Measurements from ENCODE around the gene UPK3B.
"Not testable (repeated sequence)": the region's sequence is repeated elsewhere in the genome, so short reads cannot be mapped to it uniquely, and the experiment has no call there.

UPK3B gene

DNA sequence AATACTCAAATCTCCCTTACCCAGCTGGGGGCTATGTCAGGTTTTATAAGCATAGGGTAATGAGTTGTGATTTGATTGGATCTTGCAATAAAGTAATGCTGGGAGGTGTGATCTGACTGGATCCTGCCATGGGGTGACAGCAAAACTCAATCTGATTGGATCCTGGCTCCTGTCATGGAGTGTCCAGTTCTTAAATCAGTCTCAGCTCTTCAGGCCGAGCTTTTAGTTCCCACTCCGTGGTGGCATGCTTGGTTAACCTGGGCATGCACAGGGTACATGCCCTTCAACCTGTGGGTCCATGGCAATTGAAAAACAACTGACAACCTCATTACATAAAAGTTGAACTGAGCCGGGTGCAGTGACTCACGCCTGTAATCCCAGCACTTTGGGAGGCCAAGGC is 15.8 kb downstream of the UPK3B start:
- H3K27ac Mint-ChIP-seq, ATAC-seq, H3K9me3 Mint-ChIP-seq, DNase-seq, H3K4me3 Mint-ChIP-seq, H3K4me1 Mint-ChIP-seq, H3K27me3 Mint-ChIP-seq: not testable (repeated sequence)

DNA sequence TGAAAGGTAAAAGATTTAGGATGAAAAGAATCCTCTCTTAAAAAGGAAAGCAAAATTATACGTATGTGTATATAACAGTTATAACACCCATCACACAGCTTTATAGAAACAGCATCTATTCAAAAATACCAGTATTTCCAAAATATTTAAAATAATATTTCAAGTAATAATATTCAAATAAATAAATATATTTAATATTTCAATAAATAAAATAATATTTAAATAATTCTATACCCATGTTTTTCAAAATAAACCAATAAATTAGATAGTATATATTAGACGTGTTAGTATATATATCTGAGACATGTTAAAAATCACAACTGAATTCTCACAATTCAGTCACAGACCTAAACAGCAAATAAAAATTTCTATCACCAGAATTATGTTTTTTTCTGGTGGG is 21.3 kb downstream of the UPK3B start:
- H3K4me1 Mint-ChIP-seq, DNase-seq, H3K4me3 Mint-ChIP-seq: not testable (repeated sequence)

DNA sequence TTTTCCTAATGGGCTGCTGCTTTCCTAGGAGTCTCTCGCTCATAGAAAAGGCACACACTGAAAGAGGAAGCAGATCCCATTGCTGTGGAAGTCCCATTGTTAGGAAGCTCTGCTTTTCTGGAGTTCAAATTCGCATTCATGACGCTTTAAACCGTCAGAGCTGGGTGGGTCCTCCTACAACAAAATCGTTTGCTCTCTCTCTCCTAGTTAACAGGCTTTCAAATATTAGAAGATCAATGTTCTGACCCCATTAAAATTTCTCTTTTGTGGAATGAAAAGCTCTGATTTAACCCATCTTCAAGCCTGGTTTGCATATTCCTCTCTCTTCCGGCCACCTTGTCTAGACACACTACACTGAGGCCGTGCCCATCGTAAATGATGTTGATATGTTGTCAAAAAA is 32.8 kb downstream of the UPK3B start, which contains the start of gene SPDYE16:
Gene SPDYE16 (minus strand): TSS at position 101 of the 400 bp plus-strand sequence. CDS start 1,838 bp downstream, outside the sequence.
- H3K4me1 Mint-ChIP-seq, H3K27ac Mint-ChIP-seq, H3K9me3 Mint-ChIP-seq, H3K4me3 Mint-ChIP-seq, DNase-seq, ATAC-seq, H3K27me3 Mint-ChIP-seq: not testable (repeated sequence)

More for the DNA sequence above, 21.3 kb downstream of the UPK3B start:
- not testable (repeated sequence) for H3K27me3 Mint-ChIP-seq, H3K27ac Mint-ChIP-seq, ATAC-seq, H3K9me3 Mint-ChIP-seq

DNA sequence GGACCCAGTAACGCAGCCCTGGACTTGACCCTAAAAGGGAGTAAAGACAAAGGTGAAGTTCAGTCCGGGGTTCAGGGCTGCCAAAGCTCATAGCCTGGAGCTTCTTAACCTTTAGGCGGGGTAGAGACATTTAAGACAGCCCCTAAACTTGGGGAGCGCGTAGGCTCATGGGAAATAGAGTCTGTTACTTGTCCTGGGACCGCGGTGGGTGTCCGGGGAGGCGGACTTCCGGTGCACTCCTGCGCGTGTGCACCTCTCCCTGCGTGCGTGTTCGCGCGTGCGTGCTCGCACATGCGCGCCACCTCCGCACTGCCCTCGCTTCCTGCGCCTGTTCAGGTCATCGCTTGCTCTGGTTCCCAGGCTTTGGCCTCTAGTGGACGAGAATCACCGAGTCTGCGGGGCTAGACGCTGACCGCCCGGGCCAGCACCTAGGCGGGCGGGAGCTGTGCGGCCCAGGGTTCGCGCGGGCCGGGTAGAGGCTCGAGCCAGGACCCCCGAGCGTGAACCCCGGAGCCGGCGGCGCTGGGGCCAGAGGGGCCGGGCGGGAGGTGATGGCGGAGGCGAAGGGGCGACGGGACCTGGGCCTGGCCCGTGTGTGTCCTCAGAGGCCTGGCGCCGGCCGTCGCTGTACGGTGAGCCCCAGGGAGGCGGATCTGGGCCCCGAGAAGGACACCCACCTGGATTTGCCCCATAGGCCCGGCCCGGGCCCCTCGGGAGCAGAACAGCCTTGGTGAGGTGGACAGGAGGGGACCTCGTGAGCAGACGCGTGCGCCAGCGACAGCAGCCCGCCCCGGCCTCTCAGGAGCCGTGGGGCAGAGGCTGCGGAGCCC is 38.9 kb downstream of the UPK3B start:
- peak; percentile 100 for ATAC-seq
- not testable (repeated sequence) for H3K27me3 Mint-ChIP-seq

GRCh38 chr7:76549855-76550248 is 39.5 kb downstream of the UPK3B start:
- H3K9me3 Mint-ChIP-seq, H3K27me3 Mint-ChIP-seq, DNase-seq, ATAC-seq: not testable (repeated sequence)
- H3K4me3 Mint-ChIP-seq, result peak overlapping the region; percentile 94 to 96
- H3K4me1 Mint-ChIP-seq, result peaks cover 27% of the 10 kb centered on the region
- peak overlapping the region; percentile 93 to 96 for H3K27ac Mint-ChIP-seq

More for the DNA sequence above, 38.9 kb downstream of the UPK3B start:
- H3K4me3 Mint-ChIP-seq, result peak overlapping the region; percentile 94 to 96
- H3K4me1 Mint-ChIP-seq, result peaks cover 24% of the 10 kb centered on the region
- peak; percentile 82 to 92 for DNase-seq
- not testable (repeated sequence) for H3K9me3 Mint-ChIP-seq
- peak overlapping the region; percentile 94 to 96 for H3K27ac Mint-ChIP-seq

GRCh38 chr7:76551992-76552391 is 41.6 kb downstream of the UPK3B start:
- DNase-seq, ATAC-seq, H3K27me3 Mint-ChIP-seq, H3K4me3 Mint-ChIP-seq, H3K27ac Mint-ChIP-seq, H3K9me3 Mint-ChIP-seq: not testable (repeated sequence)
- peaks cover 35% of the 10 kb centered on the region for H3K4me1 Mint-ChIP-seq

DNA sequence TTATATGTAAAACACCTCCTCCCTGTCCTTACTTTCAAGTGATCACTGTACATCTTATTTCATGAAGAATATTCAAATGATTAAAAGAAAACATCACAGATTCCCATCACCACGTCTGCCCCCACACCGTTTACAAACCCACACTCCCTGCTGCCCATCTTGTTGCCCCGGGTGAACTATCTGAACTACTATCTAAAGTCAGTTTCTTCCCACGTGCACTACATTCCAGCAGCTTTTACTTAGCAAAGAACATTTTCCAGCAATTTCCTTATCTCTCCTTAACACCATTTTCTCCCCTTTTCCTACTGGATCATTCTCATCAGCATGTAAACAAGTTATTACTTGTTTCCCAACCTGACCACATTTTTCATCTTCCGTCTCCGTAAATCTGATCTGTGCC is 49.3 kb downstream of the UPK3B start:
- not testable (repeated sequence) for H3K4me3 Mint-ChIP-seq, H3K27ac Mint-ChIP-seq, DNase-seq, H3K27me3 Mint-ChIP-seq, H3K9me3 Mint-ChIP-seq, ATAC-seq
- H3K4me1 Mint-ChIP-seq, result peaks cover 34% of the 10 kb centered on the region

DNA sequence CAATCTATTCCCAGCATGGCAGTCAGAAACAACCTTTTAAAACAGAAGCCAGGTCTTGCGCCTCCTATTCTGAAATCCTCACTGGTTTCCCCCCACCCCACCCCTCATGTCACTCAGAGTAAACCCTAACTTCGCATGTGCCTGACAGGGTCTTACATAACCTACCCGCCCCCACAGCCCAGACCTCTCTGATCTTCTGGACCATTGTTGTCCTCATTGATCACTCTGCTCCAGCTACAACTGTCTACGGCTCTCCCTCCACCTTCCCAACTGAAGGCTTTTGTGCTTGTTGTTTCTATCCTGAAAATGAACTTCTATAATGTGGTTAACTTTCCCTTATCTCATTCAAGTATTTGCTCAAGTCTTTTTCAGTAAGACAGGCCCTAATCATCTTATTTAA is 49.8 kb downstream of the UPK3B start:
- H3K27ac Mint-ChIP-seq, ATAC-seq, H3K9me3 Mint-ChIP-seq, H3K27me3 Mint-ChIP-seq, H3K4me3 Mint-ChIP-seq, DNase-seq: not testable (repeated sequence)
- peaks cover 30% of the 10 kb centered on the region for H3K4me1 Mint-ChIP-seq

DNA sequence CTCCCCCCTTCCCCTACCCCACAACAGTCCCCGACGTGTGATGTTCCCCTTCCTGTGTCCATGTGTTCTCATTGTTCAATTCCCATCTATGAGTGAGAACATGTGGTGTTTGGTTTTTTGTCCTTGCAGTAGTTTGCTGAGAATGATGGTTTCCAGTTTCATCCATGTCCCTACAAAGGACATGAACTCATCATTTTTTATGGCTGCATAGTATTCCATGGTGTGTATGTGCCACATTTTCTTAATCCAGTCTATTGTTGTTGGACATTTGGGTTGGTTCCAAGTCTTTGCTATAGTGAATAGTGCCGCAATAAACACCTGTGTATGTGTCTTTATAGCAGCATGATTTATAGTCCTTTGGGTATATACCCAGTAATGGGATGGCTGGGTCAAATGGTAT is 51.0 kb downstream of the UPK3B start:
- not testable (repeated sequence) for H3K27me3 Mint-ChIP-seq, H3K4me3 Mint-ChIP-seq, DNase-seq, H3K27ac Mint-ChIP-seq, ATAC-seq, H3K9me3 Mint-ChIP-seq
- H3K4me1 Mint-ChIP-seq, result peaks cover 36% of the 10 kb centered on the region

DNA sequence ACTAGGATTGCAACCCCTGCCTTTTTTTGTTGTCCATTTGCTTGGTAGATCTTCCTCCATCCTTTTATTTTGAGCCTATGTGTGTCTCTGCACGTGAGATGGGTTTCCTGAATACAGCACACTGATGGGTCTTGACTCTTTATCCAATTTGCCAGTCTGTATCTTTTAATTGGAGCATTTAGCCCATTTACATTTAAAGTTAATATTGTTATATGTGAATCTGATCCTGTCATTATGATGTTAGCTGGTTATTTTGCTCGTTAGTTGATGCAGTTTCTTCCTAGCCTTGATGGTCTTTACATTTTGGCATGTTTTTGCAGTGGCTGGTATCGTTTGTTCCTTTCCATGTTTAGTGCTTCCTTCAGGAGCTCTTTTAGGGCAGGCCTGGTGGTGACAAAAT is 54.6 kb downstream of the UPK3B start:
- H3K27me3 Mint-ChIP-seq, H3K27ac Mint-ChIP-seq: not testable (repeated sequence)
- peaks cover 23% of the 10 kb centered on the region for H3K4me1 Mint-ChIP-seq

More for the DNA sequence above, 54.6 kb downstream of the UPK3B start:
- not testable (repeated sequence) for ATAC-seq, H3K9me3 Mint-ChIP-seq, H3K4me3 Mint-ChIP-seq, DNase-seq
